ENCODE measurements around the gene IGFN1.

The IGFN1 gene

GRCh38 chr1:201221201-201221846 is 30.7 kb downstream of the IGFN1 start:
- Histone ChIP-seq H3K27ac (0 out of 2 replicates have a peak overlapping the region, but pooled peaks have one; percentile 44), H3K4me3 (no peak overlapping the region)

GRCh38 chr1:201222125-201222524 is 31.5 kb downstream of the IGFN1 start:
- TF ChIP-seq Cebpa-rat (IDR thresholded peaks at IDR 0.05): no peak
- H3K9me3 ChIP-seq: no peaks in the 10 kb centered on the region
- H3K27ac ChIP-seq: peak overlapping the region; percentile 42; the same call in 1 of the 2 replicates
- no peaks in the 10 kb centered on the region for H4K20me1 ChIP-seq
- H3K4me2 ChIP-seq: no peak overlapping the region
- H3K4me3 ChIP-seq: no peak overlapping the region
- H3K9ac ChIP-seq: no peak overlapping the region
- no peaks in the 10 kb centered on the region for H3K36me3 ChIP-seq
- peaks cover 68% of the 10 kb centered on the region for H3K4me1 ChIP-seq
- no peaks in the 10 kb centered on the region for H3K27me3 ChIP-seq

More at GRCh38 chr1:201221201-201221846, 30.7 kb downstream of the IGFN1 start:
- TF ChIP-seq Cebpa-rat (IDR thresholded peaks at IDR 0.05): no peak
- Histone ChIP-seq H3K4me2 (no peak overlapping the region), H3K4me1 (peaks cover 67% of the 10 kb centered on the region), H3K27me3 (no peaks in the 10 kb centered on the region), H3K9ac (no peak overlapping the region), H3K9me3 (no peaks in the 10 kb centered on the region), H3K36me3 (no peaks in the 10 kb centered on the region), H4K20me1 (no peaks in the 10 kb centered on the region)

GRCh38 chr1:201223852-201224665 is 33.4 kb downstream of the IGFN1 start:
- H3K36me3 ChIP-seq: no peaks in the 10 kb centered on the region
- no peaks in the 10 kb centered on the region for H3K9me3 ChIP-seq
- H3K27ac ChIP-seq: peak overlapping the region; percentile 98
- no peak overlapping the region for H3K4me3 ChIP-seq
- peak overlapping the region; percentile 77; the same call in 1 of the 2 replicates for H3K9ac ChIP-seq
- no peaks in the 10 kb centered on the region for H3K27me3 ChIP-seq
- H4K20me1 ChIP-seq: no peaks in the 10 kb centered on the region
- peaks cover 85% of the 10 kb centered on the region for H3K4me1 ChIP-seq
- TF ChIP-seq Cebpa-rat (IDR thresholded peaks at IDR 0.05): no peak
- H3K4me2 ChIP-seq: peak overlapping the region; percentile 94

GRCh38 chr1:201224666-201225370 is 34.2 kb downstream of the IGFN1 start:
- Histone ChIP-seq H4K20me1 (no peaks in the 10 kb centered on the region), H3K4me2 (peak overlapping the region; percentile 94), H3K36me3 (no peaks in the 10 kb centered on the region), H3K4me1 (peaks cover 85% of the 10 kb centered on the region), H3K27me3 (no peaks in the 10 kb centered on the region), H3K9me3 (no peaks in the 10 kb centered on the region), H3K27ac (peak overlapping the region; percentile 98), H3K4me3 (peak overlapping the region; percentile 56), H3K9ac (peak overlapping the region; percentile 77)
- peak; percentile 89 for TF ChIP-seq Cebpa-rat (IDR thresholded peaks at IDR 0.05)

GRCh38 chr1:201226178-201226514 is 35.5 kb downstream of the IGFN1 start:
- H3K4me2 ChIP-seq: peak overlapping the region; percentile 94
- peak overlapping the region; percentile 77 for H3K9ac ChIP-seq
- peaks cover 85% of the 10 kb centered on the region for H3K4me1 ChIP-seq
- no peak for TF ChIP-seq Cebpa-rat (IDR thresholded peaks at IDR 0.05)
- H3K27ac ChIP-seq: peak overlapping the region; percentile 98
- H4K20me1 ChIP-seq: no peaks in the 10 kb centered on the region
- no peaks in the 10 kb centered on the region for H3K27me3 ChIP-seq
- H3K4me3 ChIP-seq: peak overlapping the region; percentile 56
- no peaks in the 10 kb centered on the region for H3K9me3 ChIP-seq
- H3K36me3 ChIP-seq: no peaks in the 10 kb centered on the region

GRCh38 chr1:201226859-201227488 is 36.4 kb downstream of the IGFN1 start:
- Histone ChIP-seq H3K4me2 (peak overlapping the region; percentile 94), H3K27me3 (no peaks in the 10 kb centered on the region), H3K9me3 (peaks cover 4% of the 10 kb centered on the region), H3K9ac (peak overlapping the region; percentile 77), H3K4me3 (no peak overlapping the region), H3K36me3 (no peaks in the 10 kb centered on the region), H3K4me1 (peaks cover 84% of the 10 kb centered on the region), H4K20me1 (no peaks in the 10 kb centered on the region), H3K27ac (peak overlapping the region; percentile 98)
- no peak for TF ChIP-seq Cebpa-rat (IDR thresholded peaks at IDR 0.05)

- H3K4me1 ChIP-seq: peaks cover 71% of the 10 kb centered on the region
- no peaks in the 10 kb centered on the region for H3K27me3 ChIP-seq
- H3K9ac ChIP-seq: no peak overlapping the region
- H3K36me3 ChIP-seq: no peaks in the 10 kb centered on the region
- TF ChIP-seq Cebpa-rat (IDR thresholded peaks at IDR 0.05): no peak
- no peak overlapping the region for H3K4me3 ChIP-seq
- peak overlapping the region; percentile 94 for H3K4me2 ChIP-seq
- H4K20me1 ChIP-seq: no peaks in the 10 kb centered on the region
- H3K27ac ChIP-seq: peak overlapping the region; percentile 39; the same call in 1 of the 2 replicates
- peaks cover 4% of the 10 kb centered on the region for H3K9me3 ChIP-seq
Measured at GRCh38 chr1:201228011-201228983, 37.7 kb downstream of the IGFN1 start.

GRCh38 chr1:201229095-201229494 is 38.5 kb downstream of the IGFN1 start:
- H3K27me3 ChIP-seq: no peaks in the 10 kb centered on the region
- TF ChIP-seq Cebpa-rat (IDR thresholded peaks at IDR 0.05): no peak
- no peak overlapping the region; the same call in 1 of the 2 replicates for H3K9ac ChIP-seq
- no peak overlapping the region for H3K4me3 ChIP-seq
- H3K4me2 ChIP-seq: peak overlapping the region; percentile 55
- no peaks in the 10 kb centered on the region for H3K36me3 ChIP-seq
- peak overlapping the region; percentile 39 for H3K27ac ChIP-seq
- no peaks in the 10 kb centered on the region for H4K20me1 ChIP-seq
- H3K4me1 ChIP-seq: peaks cover 63% of the 10 kb centered on the region
- H3K9me3 ChIP-seq: peaks cover 8% of the 10 kb centered on the region

All from BLaER1 (cell line).